ENCODE data around the gene SLC11A2.

GRCh38 chr12:51048661-51049251, 22.6 kb upstream of the SLC11A2 start:
- TF ChIP-seq CTCF (IDR thresholded peaks at IDR 0.05; ENCODE audit: poor library complexity) = no peak
- no peak for TF ChIP-seq EZH2phosphoT487 (IDR thresholded peaks at IDR 0.05; ENCODE audit: low read depth, severe bottlenecking, unreplicated experiment)
- no peak for TF ChIP-seq EZH2 (IDR thresholded peaks at IDR 0.05; ENCODE audit: borderline replicate concordance)
